ENCODE results near the gene GTF3C5. TPM values are rescaled to one million over a fixed set of nuclear protein-coding genes. Genes with fewer than 3 reads are reported as not detected.

GTF3C5 gene
- total RNA-seq, 3 donors from 2014 or later, result 43.8 to 74.4 (median 68.2) TPM

DNA sequence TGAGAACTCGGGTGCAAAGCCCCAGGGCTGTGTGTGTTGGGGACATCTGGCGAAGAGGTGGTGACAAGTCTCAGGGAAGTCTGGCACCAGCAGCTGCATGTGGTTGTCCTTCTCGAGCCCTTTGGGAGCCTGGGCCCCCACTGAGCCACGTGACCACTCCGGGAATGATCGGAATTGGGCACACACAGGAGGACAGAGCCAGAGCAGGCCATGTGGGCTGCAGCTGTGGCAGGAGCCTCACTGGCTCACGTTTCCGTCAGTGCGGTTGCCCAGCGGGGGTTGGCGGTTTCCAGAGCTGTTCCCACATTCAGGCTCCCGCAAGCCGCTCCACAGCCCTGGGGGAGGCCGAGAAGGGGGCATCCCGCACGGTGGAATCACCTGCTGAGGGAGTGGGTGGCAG, 24.2 kb downstream of the GTF3C5 start:
- peak in 1 of 2 donors; percentile 78 for DNase-seq (ENCODE audit: low spot score in 2 of 2)
- H3K9me3 ChIP-seq, result no peaks in the 10 kb centered on the region
- peaks cover 5% of the 10 kb centered on the region for H3K36me3 ChIP-seq
- no peak overlapping the region for H3K4me3 ChIP-seq
- no peaks in the 10 kb centered on the region for H3K4me1 ChIP-seq
- no peak for TF ChIP-seq POLR2A (IDR thresholded peaks at IDR 0.05)
- no peak for TF ChIP-seq POLR2AphosphoS5 (IDR thresholded peaks at IDR 0.05)
- TF ChIP-seq, protein P1, sequence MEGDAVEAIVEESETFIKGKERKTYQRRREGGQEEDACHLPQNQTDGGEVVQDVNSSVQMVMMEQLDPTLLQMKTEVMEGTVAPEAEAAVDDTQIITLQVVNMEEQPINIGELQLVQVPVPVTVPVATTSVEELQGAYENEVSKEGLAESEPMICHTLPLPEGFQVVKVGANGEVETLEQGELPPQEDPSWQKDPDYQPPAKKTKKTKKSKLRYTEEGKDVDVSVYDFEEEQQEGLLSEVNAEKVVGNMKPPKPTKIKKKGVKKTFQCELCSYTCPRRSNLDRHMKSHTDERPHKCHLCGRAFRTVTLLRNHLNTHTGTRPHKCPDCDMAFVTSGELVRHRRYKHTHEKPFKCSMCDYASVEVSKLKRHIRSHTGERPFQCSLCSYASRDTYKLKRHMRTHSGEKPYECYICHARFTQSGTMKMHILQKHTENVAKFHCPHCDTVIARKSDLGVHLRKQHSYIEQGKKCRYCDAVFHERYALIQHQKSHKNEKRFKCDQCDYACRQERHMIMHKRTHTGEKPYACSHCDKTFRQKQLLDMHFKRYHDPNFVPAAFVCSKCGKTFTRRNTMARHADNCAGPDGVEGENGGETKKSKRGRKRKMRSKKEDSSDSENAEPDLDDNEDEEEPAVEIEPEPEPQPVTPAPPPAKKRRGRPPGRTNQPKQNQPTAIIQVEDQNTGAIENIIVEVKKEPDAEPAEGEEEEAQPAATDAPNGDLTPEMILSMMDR (IDR thresholded peaks at IDR 0.05), result no peak
- H3K27me3 ChIP-seq, result no peaks in the 10 kb centered on the region
- no peak overlapping the region for H3K27ac ChIP-seq
- intact Hi-C loops (cut with DNase I; ENCODE audit: low total_unique reads), result no loop called here

GRCh38 chr9:133055788-133056420, 25.1 kb downstream of the GTF3C5 start:
- H3K27ac ChIP-seq, result no peak overlapping the region

DNA sequence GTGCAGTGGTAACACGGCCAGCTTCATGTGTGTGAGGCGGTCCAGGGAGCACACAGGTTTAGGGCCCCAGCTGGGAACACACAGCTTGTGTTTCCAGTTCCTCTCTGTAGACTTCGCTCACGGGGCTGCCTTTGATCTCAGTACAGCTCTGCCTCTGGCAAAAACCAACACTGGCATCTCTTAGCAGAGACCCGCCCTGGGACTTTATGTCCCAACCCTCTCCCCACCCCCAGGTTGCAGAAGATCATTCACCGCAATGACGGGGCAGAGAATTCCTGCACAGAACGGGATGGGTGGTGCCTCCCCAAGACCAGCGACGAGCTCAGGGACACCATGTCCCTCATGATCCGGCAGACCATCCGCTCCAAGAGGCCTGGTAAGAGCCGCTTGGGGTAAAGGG, 25.7 kb downstream of the GTF3C5 start:
- H3K4me3 ChIP-seq, result no peak overlapping the region
- H3K27ac ChIP-seq, result no peak overlapping the region
- H3K9me3 ChIP-seq, result no peaks in the 10 kb centered on the region
- intact Hi-C loops (cut with DNase I; ENCODE audit: low total_unique reads), result no loop called here
- no peaks in the 10 kb centered on the region for H3K4me1 ChIP-seq
- peaks cover 3% of the 10 kb centered on the region for H3K36me3 ChIP-seq
- H3K27me3 ChIP-seq, result no peaks in the 10 kb centered on the region
- no peak for TF ChIP-seq POLR2A (IDR thresholded peaks at IDR 0.05)
- TF ChIP-seq, protein P1 (IDR thresholded peaks at IDR 0.05), result no peak
- no peak for DNase-seq (ENCODE audit: low spot score in 2 of 2)

More at GRCh38 chr9:133055788-133056420, 25.1 kb downstream of the GTF3C5 start:
- Histone ChIP-seq H3K36me3 (peaks cover 5% of the 10 kb centered on the region), H3K4me3 (no peak overlapping the region), H3K9me3 (no peaks in the 10 kb centered on the region), H3K27me3 (no peaks in the 10 kb centered on the region), H3K4me1 (no peaks in the 10 kb centered on the region)
- intact Hi-C loops (cut with DNase I; ENCODE audit: low total_unique reads), result no loop called here
- DNase-seq (ENCODE audit: low spot score in 2 of 2), result no peak
- TF ChIP-seq POLR2A (IDR thresholded peaks at IDR 0.05) (no peak), POLR2AphosphoS5 (IDR thresholded peaks at IDR 0.05) (no peak)
- TF ChIP-seq, protein P1 (IDR thresholded peaks at IDR 0.05), result no peak

DNA sequence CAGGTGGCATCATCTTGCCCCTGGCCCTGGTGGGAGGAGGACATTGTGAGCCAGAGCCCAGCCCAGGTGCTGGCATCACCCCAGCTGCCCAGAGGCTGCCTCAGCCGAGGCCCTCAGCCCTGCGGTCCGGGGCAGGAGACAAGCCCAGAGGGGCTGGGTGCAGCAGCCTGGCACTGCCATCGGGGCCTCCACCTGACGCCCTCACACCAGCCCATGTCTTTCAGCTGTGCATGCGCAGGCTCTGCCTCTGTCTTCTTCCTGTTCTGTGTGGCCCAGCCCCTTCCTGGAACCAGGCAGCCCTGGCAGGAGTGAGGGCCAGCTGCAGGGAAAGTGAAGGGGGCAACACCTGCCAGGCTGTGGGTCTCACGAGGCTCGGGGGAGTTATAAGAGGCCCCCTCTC, 26.2 kb downstream of the GTF3C5 start:
- no peak for DNase-seq (ENCODE audit: low spot score in 2 of 2)
- Histone ChIP-seq H3K27ac (no peak overlapping the region), H3K9me3 (no peaks in the 10 kb centered on the region), H3K4me1 (no peaks in the 10 kb centered on the region), H3K36me3 (no peaks in the 10 kb centered on the region), H3K4me3 (no peak overlapping the region), H3K27me3 (no peaks in the 10 kb centered on the region)
- intact Hi-C loops (cut with DNase I; ENCODE audit: low total_unique reads), result no loop called here
- TF ChIP-seq POLR2AphosphoS5 (IDR thresholded peaks at IDR 0.05), result no peak
- TF ChIP-seq, protein P1 (IDR thresholded peaks at IDR 0.05), result no peak

GRCh38 chr9:133057553-133057952, 26.8 kb downstream of the GTF3C5 start:
- intact Hi-C loops (cut with DNase I; ENCODE audit: low total_unique reads), result no loop called here
- no peaks in the 10 kb centered on the region for H3K36me3 ChIP-seq
- H3K4me1 ChIP-seq, result no peaks in the 10 kb centered on the region
- H3K27me3 ChIP-seq, result no peaks in the 10 kb centered on the region
- H3K4me3 ChIP-seq, result no peak overlapping the region
- TF ChIP-seq POLR2AphosphoS5 (IDR thresholded peaks at IDR 0.05) (no peak), POLR2A (IDR thresholded peaks at IDR 0.05) (no peak)
- TF ChIP-seq, protein P1 (IDR thresholded peaks at IDR 0.05), result no peak
- no peak for DNase-seq (ENCODE audit: low spot score in 2 of 2)
- no peak overlapping the region for H3K27ac ChIP-seq
- H3K9me3 ChIP-seq, result no peaks in the 10 kb centered on the region
